ENCODE data around the gene METTL9. TPM values are rescaled to one million over a fixed set of nuclear protein-coding genes. Genes with fewer than 3 reads are reported as not detected.
"Not testable (repeated sequence)": the region's sequence is repeated elsewhere in the genome, so short reads cannot be mapped to it uniquely, and the experiment has no call there.

METTL9 gene
- total RNA-seq, 2 experiments from 2014 or later = 120 to 121 TPM

- H3K4me2 ChIP-seq (ENCODE audit: low read length); H2AFZ ChIP-seq (ENCODE audit: low read length); H3K9me3 ChIP-seq (ENCODE audit: low read length); BruUV-seq (replicated peaks); H3K36me3 ChIP-seq (ENCODE audit: insufficient read depth, low read length); H3K4me3 ChIP-seq (ENCODE audit: low read depth, low read length, poor library complexity, severe bottlenecking); DNase-seq (ENCODE audit: low spot score); H4K20me1 ChIP-seq (ENCODE audit: insufficient read depth, low read length); H3K79me2 ChIP-seq (ENCODE audit: insufficient read depth, low read depth, low read length); H3K9me2 ChIP-seq (ENCODE audit: insufficient read depth, low read length); H3K27ac ChIP-seq (ENCODE audit: low read depth, low read length, poor library complexity, severe bottlenecking); CTCF ChIA-PET (ENCODE audit: unreplicated experiment); POLR2A ChIA-PET: not testable (repeated sequence)
- intact Hi-C loops (cut with micrococcal nuclease; ENCODE audit: unreplicated experiment) = loop anchor here (10.0 kb wide), 2 partner anchors 252 to 282 kb away; partner anchors contain the start of gene CRYM
- H3K4me1 ChIP-seq (ENCODE audit: insufficient read depth, low read length, poor library complexity, severe bottlenecking) = peaks cover 26% of the 10 kb centered on the region
Measured at GRCh38 chr16:21556651-21557241, 42.6 kb upstream of the METTL9 start.

GRCh38 chr16:21560462-21560861 is 38.9 kb upstream of the METTL9 start:
- no peak for DNase-seq (ENCODE audit: low spot score)
- ChIA-PET POLR2A (interaction anchor here (0.6 to 1.2 kb wide), 5 partner anchors 12 to 1776 kb away, joined by 3 read pairs; no protein-coding TSS in a partner anchor), CTCF (ENCODE audit: unreplicated experiment) (no interaction called here)
- Histone ChIP-seq H3K9me2 (ENCODE audit: insufficient read depth, low read length) (no peaks in the 10 kb centered on the region), H3K4me3 (ENCODE audit: low read depth, low read length, poor library complexity, severe bottlenecking) (no peak overlapping the region), H3K79me2 (ENCODE audit: insufficient read depth, low read depth, low read length) (no peaks in the 10 kb centered on the region), H3K4me1 (ENCODE audit: insufficient read depth, low read length, poor library complexity, severe bottlenecking) (peaks cover 3% of the 10 kb centered on the region), H3K27ac (ENCODE audit: low read depth, low read length, poor library complexity, severe bottlenecking) (no peak overlapping the region), H3K4me2 (ENCODE audit: low read length) (no peak overlapping the region), H3K9me3 (ENCODE audit: low read length) (no peaks in the 10 kb centered on the region), H4K20me1 (ENCODE audit: insufficient read depth, low read length) (no peaks in the 10 kb centered on the region), H3K36me3 (ENCODE audit: insufficient read depth, low read length) (no peaks in the 10 kb centered on the region), H2AFZ (ENCODE audit: low read length) (no peak overlapping the region)
- TF ChIP-seq EZH2phosphoT487 (IDR thresholded peaks at IDR 0.05; ENCODE audit: borderline replicate concordance, low read depth, low read length) (no peak), CTCF (conservative IDR thresholded peaks at IDR 0.05; ENCODE audit: low read length) (no peak)
- intact Hi-C loops (cut with micrococcal nuclease; ENCODE audit: unreplicated experiment) = no loop called here
- BruUV-seq (replicated peaks) = no TSS peak

- DNase-seq (ENCODE audit: low spot score) = no peak
- no TSS peak for BruUV-seq (replicated peaks)
- H3K4me3 ChIP-seq (ENCODE audit: low read depth, low read length, poor library complexity, severe bottlenecking) = no peak overlapping the region
- H2AFZ ChIP-seq (ENCODE audit: low read length) = no peak overlapping the region
- no peaks in the 10 kb centered on the region for H3K9me3 ChIP-seq (ENCODE audit: low read length)
- no peaks in the 10 kb centered on the region for H3K36me3 ChIP-seq (ENCODE audit: insufficient read depth, low read length)
- intact Hi-C loops (cut with micrococcal nuclease; ENCODE audit: unreplicated experiment) = no loop called here
- no peaks in the 10 kb centered on the region for H3K9me2 ChIP-seq (ENCODE audit: insufficient read depth, low read length)
- H3K4me2 ChIP-seq (ENCODE audit: low read length) = no peak overlapping the region
- H3K79me2 ChIP-seq (ENCODE audit: insufficient read depth, low read depth, low read length) = no peaks in the 10 kb centered on the region
- H4K20me1 ChIP-seq (ENCODE audit: insufficient read depth, low read length) = no peaks in the 10 kb centered on the region
- ChIA-PET CTCF (ENCODE audit: unreplicated experiment) (no interaction called here), POLR2A (interaction anchor here (0.6 to 1.3 kb wide), 2 partner anchors 18 to 85 kb away, joined by 3 read pairs; no protein-coding TSS in a partner anchor)
- H3K4me1 ChIP-seq (ENCODE audit: insufficient read depth, low read length, poor library complexity, severe bottlenecking) = peaks cover 6% of the 10 kb centered on the region
- no peak overlapping the region for H3K27ac ChIP-seq (ENCODE audit: low read depth, low read length, poor library complexity, severe bottlenecking)
- TF ChIP-seq EZH2phosphoT487 (IDR thresholded peaks at IDR 0.05; ENCODE audit: borderline replicate concordance, low read depth, low read length) (no peak), CTCF (conservative IDR thresholded peaks at IDR 0.05; ENCODE audit: low read length) (no peak)
Measured at GRCh38 chr16:21563676-21564075, 35.7 kb upstream of the METTL9 start.

GRCh38 chr16:21564367-21564766 is 35.0 kb upstream of the METTL9 start:
- intact Hi-C loops (cut with micrococcal nuclease; ENCODE audit: unreplicated experiment); CTCF ChIA-PET (ENCODE audit: unreplicated experiment): not testable (repeated sequence)

More at GRCh38 chr16:21564367-21564766, 35.0 kb upstream of the METTL9 start:
- not testable (repeated sequence) for H3K4me2 ChIP-seq (ENCODE audit: low read length); H3K4me3 ChIP-seq (ENCODE audit: low read depth, low read length, poor library complexity, severe bottlenecking); H3K9me3 ChIP-seq (ENCODE audit: low read length); DNase-seq (ENCODE audit: low spot score); H3K36me3 ChIP-seq (ENCODE audit: insufficient read depth, low read length); H2AFZ ChIP-seq (ENCODE audit: low read length); H4K20me1 ChIP-seq (ENCODE audit: insufficient read depth, low read length); BruUV-seq (replicated peaks); H3K4me1 ChIP-seq (ENCODE audit: insufficient read depth, low read length, poor library complexity, severe bottlenecking); H3K27ac ChIP-seq (ENCODE audit: low read depth, low read length, poor library complexity, severe bottlenecking); H3K79me2 ChIP-seq (ENCODE audit: insufficient read depth, low read depth, low read length); H3K9me2 ChIP-seq (ENCODE audit: insufficient read depth, low read length)
- POLR2A ChIA-PET = interaction anchor here (0.7 to 1.3 kb wide), 2 partner anchors 11 to 18 kb away, joined by 3 read pairs; no protein-coding TSS in a partner anchor
